ENCODE results near the gene HELLS.

- TF ChIP-seq EP300 (IDR thresholded peaks at IDR 0.05; ENCODE audit: borderline replicate concordance): no peak
- no peak for TF ChIP-seq CREB1 (IDR thresholded peaks at IDR 0.05; ENCODE audit: low read depth)
- no peak for TF ChIP-seq RAD21 (IDR thresholded peaks at IDR 0.05; ENCODE audit: low read depth)
- TF ChIP-seq TEAD4 (IDR thresholded peaks at IDR 0.05): no peak
- TF ChIP-seq FOXM1 (IDR thresholded peaks at IDR 0.05; ENCODE audit: borderline replicate concordance, low read depth): no peak
- no peak for TF ChIP-seq YY1 (IDR thresholded peaks at IDR 0.05; ENCODE audit: low read depth)
- no peak for TF ChIP-seq MAX (IDR thresholded peaks at IDR 0.05)
- no peak for TF ChIP-seq TCF12 (IDR thresholded peaks at IDR 0.05; ENCODE audit: low read depth)
- TF ChIP-seq REST (IDR thresholded peaks at IDR 0.05; ENCODE audit: low read depth): no peak
- no peak for TF ChIP-seq TAF1 (IDR thresholded peaks at IDR 0.05; ENCODE audit: low read depth)
These were observed 69.0 kb downstream of the HELLS start for GRCh38 chr10:94614558-94614957.

All from Ishikawa (cell line).